GM23248 (cell line): ENCODE data around the gene GRAMD1B. TPM values are rescaled to one million over a fixed set of nuclear protein-coding genes. Genes with fewer than 3 reads are reported as not detected.

Source experiments
- DNase-seq: peaks from one replicate; pipeline ENCODE4 v3.0.0-alpha.2; 2015
- H2AFZ ChIP-seq: fragments of 200-600 bp; sonication (generic); 2 replicates; pipeline ENCODE4 v1.6.1; 2016; ENCODE audit warnings: antibody characterized with exemption
- H3F3A ChIP-seq: fragments of 200-600 bp; sonication (generic); 2 replicates; pipeline ENCODE4 v1.6.1; 2016; ENCODE audit warnings: mild to moderate bottlenecking, antibody characterized with exemption, mixed run types; ENCODE audit not compliant: insufficient read depth
- H3K27ac ChIP-seq: fragments of 200-600 bp; sonication (generic); 2 replicates; pipeline ENCODE4 v1.5.1; 2016; ENCODE audit warnings: mild to moderate bottlenecking
- H3K27me3 ChIP-seq: fragments of 200-600 bp; sonication (generic); replicated peaks from 2 replicates; pipeline ENCODE4 v1.6.1; 2016; ENCODE audit warnings: mild to moderate bottlenecking; ENCODE audit not compliant: insufficient read depth
- H3K36me3 ChIP-seq: fragments of 200-600 bp; sonication (generic); 2 replicates; pipeline ENCODE4 v1.6.1; 2016; ENCODE audit warnings: low read depth, mild to moderate bottlenecking
- H3K4me1 ChIP-seq: fragments of 200-600 bp; sonication (generic); 2 replicates; pipeline ENCODE4 v1.6.1; 2016; ENCODE audit warnings: mild to moderate bottlenecking; ENCODE audit not compliant: insufficient read depth
- H3K4me2 ChIP-seq: fragments of 200-600 bp; sonication (generic); one replicate; pipeline ENCODE4 v1.6.1; 2016; ENCODE audit warnings: mild to moderate bottlenecking; ENCODE audit not compliant: unreplicated experiment
- H3K4me3 ChIP-seq: fragments of 200-600 bp; sonication (generic); 2 replicates; pipeline ENCODE4 v1.5.1; 2016; ENCODE audit warnings: mild to moderate bottlenecking
- H3K79me2 ChIP-seq: fragments of 200-600 bp; sonication (generic); 2 replicates; pipeline ENCODE4 v1.6.1; 2016; ENCODE audit warnings: mild to moderate bottlenecking; ENCODE audit not compliant: insufficient read depth
- H3K9ac ChIP-seq: fragments of 200-600 bp; sonication (generic); 2 replicates; pipeline ENCODE4 v1.6.1; 2016; ENCODE audit warnings: mild to moderate bottlenecking
- H3K9me2 ChIP-seq: fragments of 200-600 bp; sonication (generic); 2 replicates; pipeline ENCODE4 v1.6.1; 2016; ENCODE audit warnings: mixed run types, mild to moderate bottlenecking, moderate library complexity; ENCODE audit not compliant: insufficient read depth
- H3K9me3 ChIP-seq: fragments of 200-600 bp; sonication (generic); one replicate; pipeline ENCODE4 v1.6.1; 2017; ENCODE audit warnings: low read depth
- H4K20me1 ChIP-seq: fragments of 200-600 bp; sonication (generic); 2 replicates; pipeline ENCODE4 v1.6.0; 2016; ENCODE audit not compliant: insufficient read depth
- EZH2 ChIP-seq: fragments of 200-600 bp; sonication (generic); IDR thresholded peaks from 2 replicates; pipeline ENCODE4 v1.6.1; 2018; ENCODE audit warnings: antibody characterized with exemption, mild to moderate bottlenecking; ENCODE audit not compliant: insufficient read depth, poor library complexity, severe bottlenecking
- EZH2phosphoT487 ChIP-seq: fragments of 200-600 bp; sonication (generic); IDR thresholded peaks from 2 replicates; pipeline ENCODE4 v1.6.1; 2018; ENCODE audit warnings: antibody characterized with exemption, moderate library complexity, mild to moderate bottlenecking, low read depth; ENCODE audit not compliant: insufficient read depth
- WGBS, 2 experiments: methylation state at CpG; one replicate each; pipeline ENCODE4 v1.1.6; 2015 to 2017; ENCODE audit warnings: low lambda C conversion rate in 2 of 2, low coverage in 1 of 2; ENCODE audit errors: missing lambda C conversion rate in 2 of 2; 5-methylcytosine and 5-hydroxymethylcytosine counted together
- in situ Hi-C: fragments of 300-500 bp; cut with MboI; formaldehyde crosslinking; loops from 2 replicates; pipeline ENCODE4 v1.15.0; 2020
- polyA plus RNA-seq: library from polyadenylated mRNA; unstranded; fragments of >200 nt; fragmentation: Nextera tagmentation; extraction: Ambion mirVana; gene quantifications from 2 replicates; pipeline ENCODE4 v1.2.1, GENCODE V29; 2016
- total RNA-seq: library from RNA; depleted of rRNA; stranded (reverse); fragments of >200 nt; shearing (Covaris generic); gene quantifications from 2 replicates; pipeline ENCODE4 v1.2.3, GENCODE V29; 2014

Gene GRAMD1B
- total and polyA plus RNA-seq, 2 experiments from 2014 or later, result 4.1 to 14.8 TPM

- H3K4me3 ChIP-seq, result no peak overlapping the region
- no peaks in the 10 kb centered on the region for H3K9me3 ChIP-seq
- 86 to 88% methylated on average over 3 of the region's 3 CpGs for WGBS, 2 experiments
- H3K4me1 ChIP-seq, result peaks cover 34% of the 10 kb centered on the region
- no peaks in the 10 kb centered on the region for H4K20me1 ChIP-seq
- H3F3A ChIP-seq, result peaks cover 28% of the 10 kb centered on the region
- H3K9ac ChIP-seq, result peak overlapping the region; percentile 72
- no peaks in the 10 kb centered on the region for H3K9me2 ChIP-seq
- no peaks in the 10 kb centered on the region for H3K36me3 ChIP-seq
- in situ Hi-C loops, result loop anchor here (5.0 kb wide), 2 partner anchors 68 to 173 kb away; no protein-coding TSS in a partner anchor
- H2AFZ ChIP-seq, result 0 out of 2 replicates have a peak overlapping the region, but pooled peaks have one; percentile 35
- DNase-seq, result peak; percentile 68
- no peaks in the 10 kb centered on the region for H3K27me3 ChIP-seq
- TF ChIP-seq EZH2phosphoT487 (no peak), EZH2 (no peak)
- peaks cover 79% of the 10 kb centered on the region for H3K79me2 ChIP-seq
- no peak overlapping the region for H3K4me2 ChIP-seq
- peak overlapping the region; percentile 97 for H3K27ac ChIP-seq
These were observed 45.4 kb downstream of the GRAMD1B start for GRCh38 chr11:123475469-123475868.

GRCh38 chr11:123477205-123477907, 47.3 kb downstream of the GRAMD1B start:
- no peaks in the 10 kb centered on the region for H3K9me3 ChIP-seq
- H3K4me2 ChIP-seq, result no peak overlapping the region
- H3F3A ChIP-seq, result peaks cover 28% of the 10 kb centered on the region
- TF ChIP-seq EZH2phosphoT487 (no peak), EZH2 (no peak)
- H3K4me1 ChIP-seq, result peaks cover 34% of the 10 kb centered on the region
- H3K9ac ChIP-seq, result no peak overlapping the region
- H3K79me2 ChIP-seq, result peaks cover 72% of the 10 kb centered on the region
- H3K36me3 ChIP-seq, result no peaks in the 10 kb centered on the region
- H3K27ac ChIP-seq, result no peak overlapping the region
- no peak overlapping the region for H3K4me3 ChIP-seq
- no peak for DNase-seq
- no peaks in the 10 kb centered on the region for H4K20me1 ChIP-seq
- WGBS, 2 experiments, result 85 to 91% methylated on average over 8 to 9 of the region's 9 CpGs
- in situ Hi-C loops, result loop anchor here (5.0 kb wide), 2 partner anchors 70 to 175 kb away; no protein-coding TSS in a partner anchor
- no peak overlapping the region; the same call in 1 of the 2 replicates for H2AFZ ChIP-seq
- no peaks in the 10 kb centered on the region for H3K27me3 ChIP-seq
- no peaks in the 10 kb centered on the region for H3K9me2 ChIP-seq

GRCh38 chr11:123478352-123478987, 48.4 kb downstream of the GRAMD1B start:
- no peaks in the 10 kb centered on the region for H4K20me1 ChIP-seq
- peaks cover 32% of the 10 kb centered on the region for H3K4me1 ChIP-seq
- TF ChIP-seq EZH2phosphoT487 (no peak), EZH2 (no peak)
- H3K9ac ChIP-seq, result peak overlapping the region; percentile 23
- peaks cover 21% of the 10 kb centered on the region for H3F3A ChIP-seq
- no peaks in the 10 kb centered on the region for H3K9me3 ChIP-seq
- H3K36me3 ChIP-seq, result no peaks in the 10 kb centered on the region
- no peaks in the 10 kb centered on the region for H3K27me3 ChIP-seq
- 21 to 27% methylated on average over 5 of the region's 5 CpGs for WGBS, 2 experiments
- H3K79me2 ChIP-seq, result peaks cover 61% of the 10 kb centered on the region
- H3K27ac ChIP-seq, result no peak overlapping the region
- no peak overlapping the region for H3K4me3 ChIP-seq
- H2AFZ ChIP-seq, result peak overlapping the region; percentile 71
- no peaks in the 10 kb centered on the region for H3K9me2 ChIP-seq
- peak; percentile 90 for DNase-seq
- in situ Hi-C loops, result loop anchor here (5.0 kb wide), 2 partner anchors 71 to 176 kb away; no protein-coding TSS in a partner anchor
- H3K4me2 ChIP-seq, result peak overlapping the region; percentile 12

- H4K20me1 ChIP-seq, result no peaks in the 10 kb centered on the region
- peaks cover 61% of the 10 kb centered on the region for H3K79me2 ChIP-seq
- no peak for TF ChIP-seq EZH2phosphoT487
- no peak for TF ChIP-seq EZH2
- H3K4me1 ChIP-seq, result peaks cover 25% of the 10 kb centered on the region
- no peaks in the 10 kb centered on the region for H3K9me3 ChIP-seq
- no peaks in the 10 kb centered on the region for H3K27me3 ChIP-seq
- no peak for DNase-seq
- WGBS, 2 experiments, result 68 to 78% methylated on average over 12 of the region's 12 CpGs
- no peak overlapping the region for H2AFZ ChIP-seq
- H3K27ac ChIP-seq, result no peak overlapping the region
- H3K9me2 ChIP-seq, result no peaks in the 10 kb centered on the region
- H3K4me2 ChIP-seq, result no peak overlapping the region
- H3K9ac ChIP-seq, result no peak overlapping the region
- in situ Hi-C loops, result loop anchor here (5.0 kb wide), 2 partner anchors 72 to 177 kb away; no protein-coding TSS in a partner anchor
- no peaks in the 10 kb centered on the region for H3K36me3 ChIP-seq
- H3F3A ChIP-seq, result peaks cover 14% of the 10 kb centered on the region
- no peak overlapping the region for H3K4me3 ChIP-seq
These were observed 49.2 kb downstream of the GRAMD1B start for GRCh38 chr11:123479048-123479837.
